H9 (cell line): ENCODE measurements around the gene MCF2L2. TPM values are rescaled to one million over a fixed set of nuclear protein-coding genes. Genes with fewer than 3 reads are reported as not detected.

Experiments used
- DNase-seq: peaks from one replicate; pipeline ENCODE4 v3.0.0-alpha.2; 2017
- H2AFZ ChIP-seq: one replicate; pipeline ENCODE4 v1.6.1; 2013; ENCODE audit warnings: mild to moderate bottlenecking, low read length, control low read depth, moderate library complexity
- H2AK5ac ChIP-seq: 2 replicates; pipeline ENCODE4 v1.6.1; 2013; ENCODE audit warnings: low read length, control low read depth, mixed read lengths; ENCODE audit not compliant: insufficient read length
- H2BK120ac ChIP-seq: one replicate; pipeline ENCODE4 v1.6.1; 2013; ENCODE audit warnings: low read depth, mild to moderate bottlenecking, low read length, control low read depth, inconsistent platforms; ENCODE audit not compliant: poor library complexity, severe bottlenecking
- H2BK12ac ChIP-seq: 2 replicates; pipeline ENCODE4 v1.6.1; 2013; ENCODE audit warnings: low read length, control low read depth, mixed read lengths, low read depth; ENCODE audit not compliant: insufficient read length
- H2BK15ac ChIP-seq: 2 replicates; pipeline ENCODE4 v1.6.1; 2013; ENCODE audit warnings: low read depth, low read length, control low read depth
- H2BK20ac ChIP-seq: one replicate; pipeline ENCODE4 v1.6.1; 2013; ENCODE audit warnings: low read depth, mild to moderate bottlenecking, low read length, control low read depth, inconsistent platforms; ENCODE audit not compliant: poor library complexity, severe bottlenecking
- H2BK5ac ChIP-seq: 2 replicates; pipeline ENCODE4 v1.6.1; 2013; ENCODE audit warnings: low read length, control low read depth, mixed read lengths; ENCODE audit not compliant: insufficient read length
- H3K14ac ChIP-seq: 2 replicates; pipeline ENCODE4 v1.6.1; 2013; ENCODE audit warnings: low read length, control low read depth; ENCODE audit not compliant: insufficient read depth
- H3K18ac ChIP-seq: 2 replicates; pipeline ENCODE4 v1.6.1; 2013; ENCODE audit warnings: low read depth, mild to moderate bottlenecking, mixed read lengths, low read length, control low read depth; ENCODE audit not compliant: insufficient read length
- H3K23ac ChIP-seq: 2 replicates; pipeline ENCODE4 v1.6.1; 2013; ENCODE audit warnings: low read length, control low read depth, mixed read lengths, low read depth; ENCODE audit not compliant: insufficient read length
- H3K23me2 ChIP-seq: 2 replicates; pipeline ENCODE4 v1.6.1; 2013; ENCODE audit warnings: low read depth, mild to moderate bottlenecking, mixed read lengths, low read length, control low read depth; ENCODE audit not compliant: insufficient read length, poor library complexity, severe bottlenecking
- H3K27ac ChIP-seq: 2 replicates; pipeline ENCODE4 v1.5.1; 2013; ENCODE audit warnings: low read length, control low read depth, mixed read lengths, low read depth; ENCODE audit not compliant: insufficient read length
- H3K27me3 ChIP-seq: 2 replicates; pipeline ENCODE4 v1.6.1; 2013; ENCODE audit warnings: low read length, control low read depth, inconsistent platforms; ENCODE audit not compliant: insufficient read depth
- H3K4ac ChIP-seq: 2 replicates; pipeline ENCODE4 v1.6.1; 2013; ENCODE audit warnings: low read depth, mild to moderate bottlenecking, control low read depth, inconsistent platforms, low read length, moderate library complexity
- H3K4me1 ChIP-seq: 2 replicates; pipeline ENCODE4 v1.6.1; 2013; ENCODE audit warnings: low read length, control low read depth, inconsistent platforms; ENCODE audit not compliant: insufficient read depth
- H3K4me2 ChIP-seq: 2 replicates; pipeline ENCODE4 v1.6.1; 2013; ENCODE audit warnings: low read length, control low read depth, mixed read lengths; ENCODE audit not compliant: insufficient read length, insufficient read depth
- H3K56ac ChIP-seq: 2 replicates; pipeline ENCODE4 v1.6.1; 2013; ENCODE audit warnings: low read depth, mild to moderate bottlenecking, mixed read lengths, low read length, control low read depth; ENCODE audit not compliant: insufficient read length
- H3K79me1 ChIP-seq: 2 replicates; pipeline ENCODE4 v1.6.1; 2013; ENCODE audit warnings: low read depth, mild to moderate bottlenecking, moderate library complexity, low read length, control low read depth, inconsistent platforms; ENCODE audit not compliant: insufficient read depth, poor library complexity, severe bottlenecking
- H3K79me2 ChIP-seq: 2 replicates; pipeline ENCODE4 v1.6.1; 2013; ENCODE audit warnings: low read length, control low read depth, inconsistent platforms; ENCODE audit not compliant: insufficient read depth
- H3K9ac ChIP-seq: 2 replicates; pipeline ENCODE4 v1.6.1; 2013; ENCODE audit warnings: low read length, control low read depth, mixed read lengths; ENCODE audit not compliant: insufficient read length; ENCODE audit errors: extremely low read depth
- H3K9me3 ChIP-seq: one replicate; pipeline ENCODE4 v1.6.1; 2013; ENCODE audit warnings: low read depth, low read length, inconsistent platforms; ENCODE audit not compliant: control insufficient read depth
- H3T11ph ChIP-seq: one replicate; pipeline ENCODE4 v1.6.1; 2013; ENCODE audit warnings: mild to moderate bottlenecking, low read length, control low read depth, inconsistent platforms
- H4K20me1 ChIP-seq: one replicate; pipeline ENCODE4 v1.6.1; 2013; ENCODE audit not compliant: control insufficient read depth, insufficient read length, insufficient read depth
- H4K5ac ChIP-seq: 2 replicates; pipeline ENCODE4 v1.6.1; 2013; ENCODE audit warnings: low read depth, mild to moderate bottlenecking, mixed read lengths, low read length, control low read depth; ENCODE audit not compliant: insufficient read length
- H4K8ac ChIP-seq: replicated peaks from 2 replicates; pipeline ENCODE4 v1.6.1; 2013; ENCODE audit warnings: low read length, control low read depth, mixed read lengths, low read depth; ENCODE audit not compliant: insufficient read length
- H4K91ac ChIP-seq: 2 replicates; pipeline ENCODE4 v1.6.1; 2013; ENCODE audit warnings: low read depth, mild to moderate bottlenecking, moderate library complexity, mixed read lengths, low read length, control low read depth; ENCODE audit not compliant: insufficient read length
- H3K27ac Mint-ChIP-seq, 3 experiments: 2 replicates in 2 of 3; 3 replicates in 1 of 3; pipeline ENCODE4 v1.8.0; 2020 to 2021; ENCODE audit warnings: mixed read lengths in 3 of 3, mild to moderate bottlenecking in 1 of 3, moderate library complexity in 1 of 3
- H3K27me3 Mint-ChIP-seq: 2 replicates; pipeline ENCODE4 v1.8.0; 2021; ENCODE audit warnings: low read depth, mild to moderate bottlenecking, moderate library complexity, mixed read lengths
- H3K36me3 Mint-ChIP-seq, 3 experiments: 2 replicates in 2 of 3; 3 replicates in 1 of 3; pipeline ENCODE4 v1.8.0; 2020 to 2021; ENCODE audit warnings: low read depth in 3 of 3, mixed read lengths in 3 of 3; ENCODE audit not compliant: insufficient read depth in 1 of 3
- H3K4me1 Mint-ChIP-seq, 2 experiments: 2 replicates each; pipeline ENCODE4 v1.8.0; 2020; ENCODE audit warnings: mixed read lengths in 2 of 2
- H3K4me3 Mint-ChIP-seq, 2 experiments: 2 replicates in 1 of 2; 3 replicates in 1 of 2; pipeline ENCODE4 v1.8.0; 2020 to 2021; ENCODE audit warnings: mild to moderate bottlenecking in 2 of 2, mixed read lengths in 2 of 2, moderate library complexity in 1 of 2
- H3K9me3 Mint-ChIP-seq, 2 experiments: 2 replicates in 1 of 2; 3 replicates in 1 of 2; pipeline ENCODE4 v1.8.0; 2020; ENCODE audit warnings: mild to moderate bottlenecking in 2 of 2, mixed read lengths in 2 of 2, moderate library complexity in 1 of 2
- WGBS: extraction: QIAGEN DNeasy Blood & Tissue Kit; methylation state at CpG from one replicate; pipeline ENCODE4 v1.1.7; 2013; ENCODE audit warnings: missing lambda C conversion rate, low lambda C conversion rate, mixed read lengths; ENCODE audit not compliant: insufficient read length; ENCODE audit errors: extremely low coverage; 5-methylcytosine and 5-hydroxymethylcytosine counted together
- total RNA-seq: library from RNA; stranded (reverse); gene quantifications from 2 replicates; pipeline ENCODE4 v1.2.1, GENCODE V29; 2021
- TF ChIP-seq, protein P1 (sequence below): fragments of 200-600 bp; sonication (generic); conservative IDR thresholded peaks from 3 replicates; pipeline ENCODE4 v1.8.0; 2021; ENCODE audit warnings: antibody characterized with exemption, mild to moderate bottlenecking

The MCF2L2 gene
- total RNA-seq, 1 experiment from 2014 or later = 6.4 TPM

DNA sequence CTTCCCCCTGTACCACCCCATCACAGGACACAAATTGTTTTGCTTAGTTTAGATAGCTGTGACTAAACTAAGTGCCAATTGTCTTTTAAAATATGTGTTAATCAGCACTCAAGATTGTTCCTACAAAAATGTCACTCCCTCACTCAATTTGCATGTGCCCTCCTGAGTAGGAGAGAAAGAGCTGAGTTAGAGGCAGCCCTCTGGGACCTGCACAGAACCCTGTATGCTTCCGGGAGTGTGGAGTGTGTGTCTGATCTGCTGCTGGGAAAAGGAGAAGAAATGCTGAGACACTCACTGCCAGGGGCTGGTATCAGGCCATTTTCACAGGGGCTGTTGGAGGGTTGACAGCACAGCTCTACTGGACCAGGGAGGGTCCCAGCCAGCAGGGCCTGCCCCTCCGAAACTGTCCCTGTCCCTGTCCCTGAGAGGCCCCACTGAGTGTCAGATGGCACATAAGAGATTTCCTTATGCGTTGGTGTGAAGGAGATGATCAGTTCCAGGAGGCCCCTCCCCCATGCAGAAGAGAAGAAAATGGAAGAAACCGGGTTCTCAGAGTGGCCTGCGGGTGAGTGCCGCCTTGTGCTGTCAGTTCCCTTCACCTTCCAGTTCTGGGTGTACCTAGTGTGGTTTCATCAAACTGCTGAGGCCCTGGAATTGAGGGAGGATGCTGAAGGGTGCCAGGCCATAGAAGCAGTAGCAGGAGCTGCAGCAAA lies 179.3 kb downstream of the MCF2L2 start:
- H2BK20ac ChIP-seq = no peak overlapping the region
- no peak overlapping the region for H3K14ac ChIP-seq
- H3K79me1 ChIP-seq = no peaks in the 10 kb centered on the region
- H3K18ac ChIP-seq = no peak overlapping the region
- H4K5ac ChIP-seq = no peak overlapping the region
- H3K4ac ChIP-seq = no peak overlapping the region
- Mint-ChIP-seq H3K27ac (peak overlapping the region in 2 of 3 experiments; percentile 10 to 45; a peak in 2 of 7 replicates), H3K27me3 (peaks cover 10% of the 10 kb centered on the region), H3K36me3 (no peaks in the 10 kb centered on the region), H3K4me3 (peak overlapping the region in 1 of 2 experiments; percentile 22; a peak in 2 of 5 replicates), H3K9me3 (no peaks in the 10 kb centered on the region), H3K4me1 (peaks cover 25% of the 10 kb centered on the region in 2 experiments)
- peaks cover 16% of the 10 kb centered on the region; the same call in 1 of the 2 replicates for H3K4me1 ChIP-seq
- TF ChIP-seq, protein P1, sequence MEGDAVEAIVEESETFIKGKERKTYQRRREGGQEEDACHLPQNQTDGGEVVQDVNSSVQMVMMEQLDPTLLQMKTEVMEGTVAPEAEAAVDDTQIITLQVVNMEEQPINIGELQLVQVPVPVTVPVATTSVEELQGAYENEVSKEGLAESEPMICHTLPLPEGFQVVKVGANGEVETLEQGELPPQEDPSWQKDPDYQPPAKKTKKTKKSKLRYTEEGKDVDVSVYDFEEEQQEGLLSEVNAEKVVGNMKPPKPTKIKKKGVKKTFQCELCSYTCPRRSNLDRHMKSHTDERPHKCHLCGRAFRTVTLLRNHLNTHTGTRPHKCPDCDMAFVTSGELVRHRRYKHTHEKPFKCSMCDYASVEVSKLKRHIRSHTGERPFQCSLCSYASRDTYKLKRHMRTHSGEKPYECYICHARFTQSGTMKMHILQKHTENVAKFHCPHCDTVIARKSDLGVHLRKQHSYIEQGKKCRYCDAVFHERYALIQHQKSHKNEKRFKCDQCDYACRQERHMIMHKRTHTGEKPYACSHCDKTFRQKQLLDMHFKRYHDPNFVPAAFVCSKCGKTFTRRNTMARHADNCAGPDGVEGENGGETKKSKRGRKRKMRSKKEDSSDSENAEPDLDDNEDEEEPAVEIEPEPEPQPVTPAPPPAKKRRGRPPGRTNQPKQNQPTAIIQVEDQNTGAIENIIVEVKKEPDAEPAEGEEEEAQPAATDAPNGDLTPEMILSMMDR = no peak
- H2AFZ ChIP-seq = no peak overlapping the region
- no peaks in the 10 kb centered on the region for H4K20me1 ChIP-seq
- no peak overlapping the region for H2BK5ac ChIP-seq
- H3K9me3 ChIP-seq = no peaks in the 10 kb centered on the region
- H3K9ac ChIP-seq = no peak overlapping the region
- H3K56ac ChIP-seq = no peak overlapping the region
- peaks cover 10% of the 10 kb centered on the region for H3K23me2 ChIP-seq
- peak overlapping the region; percentile 39 for H3K4me2 ChIP-seq
- 0 out of 2 replicates have a peak overlapping the region, but pooled peaks have one; percentile 38 for H2BK15ac ChIP-seq
- no peak overlapping the region for H4K8ac ChIP-seq
- no peak overlapping the region for H3K23ac ChIP-seq
- peaks cover 10% of the 10 kb centered on the region; the same call in 1 of the 2 replicates for H3K27me3 ChIP-seq
- H3K79me2 ChIP-seq = no peaks in the 10 kb centered on the region
- WGBS = no CpG with 5 or more reads among the region's 6 CpGs
- H2BK12ac ChIP-seq = no peak overlapping the region
- H2AK5ac ChIP-seq = no peak overlapping the region
- no peak for DNase-seq
- no peak overlapping the region for H2BK120ac ChIP-seq
- no peak overlapping the region for H3T11ph ChIP-seq
- H4K91ac ChIP-seq = no peak overlapping the region
- H3K27ac ChIP-seq = no peak overlapping the region
